MCF 10A (cell line): ENCODE data around the gene FZD2. TPM values are rescaled to one million over a fixed set of nuclear protein-coding genes. Genes with fewer than 3 reads are reported as not detected.

Experiments
- BruUV-seq: library from RNA; stranded (reverse); fragments of 400-500 nt; replicated peaks from 2 replicates; lab custom pipeline; 2021; lab: Mats Ljungman, UMichigan
- CTCF ChIA-PET: fragments of 300-600 bp; sonication (Branson Sonifier 250); formaldehyde crosslinking; extraction: SDS; loops from one replicate; lab custom pipeline; 2021; ENCODE audit warnings: antibody characterized with exemption, inconsistent platforms; lab: Yijun Ruan, JAX
- POLR2A ChIA-PET: fragments of 300-600, 350-650 bp; sonication (Branson Sonifier 250); formaldehyde crosslinking; extraction: SDS; loops from one replicate; lab custom pipeline; 2020; ENCODE audit warnings: antibody characterized with exemption, inconsistent platforms; lab: Yijun Ruan, JAX
- DNase-seq: peaks from one replicate; pipeline ENCODE4 v3.0.0-alpha.2; 2018; ENCODE audit not compliant: unreplicated experiment
- H3K27ac Mint-ChIP-seq: one replicate; pipeline ENCODE4 v1.8.0; 2022; ENCODE audit warnings: mild to moderate bottlenecking, low read depth, mixed read lengths; ENCODE audit not compliant: unreplicated experiment
- H3K27me3 Mint-ChIP-seq: one replicate; pipeline ENCODE4 v1.8.0; 2022; ENCODE audit warnings: mixed read lengths; ENCODE audit not compliant: insufficient read depth, unreplicated experiment
- H3K36me3 Mint-ChIP-seq: one replicate; pipeline ENCODE4 v1.8.0; 2022; ENCODE audit warnings: mild to moderate bottlenecking, moderate library complexity, mixed read lengths; ENCODE audit not compliant: insufficient read depth, unreplicated experiment
- H3K4me1 Mint-ChIP-seq: one replicate; pipeline ENCODE4 v1.8.0; 2022; ENCODE audit warnings: mixed read lengths; ENCODE audit not compliant: insufficient read depth, unreplicated experiment
- H3K4me3 Mint-ChIP-seq: one replicate; pipeline ENCODE4 v1.8.0; 2022; ENCODE audit warnings: mild to moderate bottlenecking, moderate library complexity, mixed read lengths; ENCODE audit not compliant: unreplicated experiment
- H3K9me3 Mint-ChIP-seq: one replicate; pipeline ENCODE4 v1.8.0; 2022; ENCODE audit warnings: mixed read lengths; ENCODE audit not compliant: unreplicated experiment
- intact Hi-C: fragments of 100-400 bp; cut with micrococcal nuclease; formaldehyde crosslinking; loops from 2 replicates; pipeline ENCODE4 v1.14.1; 2022
- total RNA-seq: library from RNA; stranded (reverse); gene quantifications from 2 replicates; pipeline ENCODE4 v1.2.3, GENCODE V29; 2022
- TF ChIP-seq, protein P1 (sequence below): fragments of 200-600 bp; IDR thresholded peaks from one replicate; pipeline ENCODE4 v1.8.0; 2022; ENCODE audit warnings: antibody characterized with exemption, mild to moderate bottlenecking; ENCODE audit not compliant: unreplicated experiment

FZD2 gene
- total RNA-seq, 1 experiment from 2014 or later: 6.8 TPM

DNA sequence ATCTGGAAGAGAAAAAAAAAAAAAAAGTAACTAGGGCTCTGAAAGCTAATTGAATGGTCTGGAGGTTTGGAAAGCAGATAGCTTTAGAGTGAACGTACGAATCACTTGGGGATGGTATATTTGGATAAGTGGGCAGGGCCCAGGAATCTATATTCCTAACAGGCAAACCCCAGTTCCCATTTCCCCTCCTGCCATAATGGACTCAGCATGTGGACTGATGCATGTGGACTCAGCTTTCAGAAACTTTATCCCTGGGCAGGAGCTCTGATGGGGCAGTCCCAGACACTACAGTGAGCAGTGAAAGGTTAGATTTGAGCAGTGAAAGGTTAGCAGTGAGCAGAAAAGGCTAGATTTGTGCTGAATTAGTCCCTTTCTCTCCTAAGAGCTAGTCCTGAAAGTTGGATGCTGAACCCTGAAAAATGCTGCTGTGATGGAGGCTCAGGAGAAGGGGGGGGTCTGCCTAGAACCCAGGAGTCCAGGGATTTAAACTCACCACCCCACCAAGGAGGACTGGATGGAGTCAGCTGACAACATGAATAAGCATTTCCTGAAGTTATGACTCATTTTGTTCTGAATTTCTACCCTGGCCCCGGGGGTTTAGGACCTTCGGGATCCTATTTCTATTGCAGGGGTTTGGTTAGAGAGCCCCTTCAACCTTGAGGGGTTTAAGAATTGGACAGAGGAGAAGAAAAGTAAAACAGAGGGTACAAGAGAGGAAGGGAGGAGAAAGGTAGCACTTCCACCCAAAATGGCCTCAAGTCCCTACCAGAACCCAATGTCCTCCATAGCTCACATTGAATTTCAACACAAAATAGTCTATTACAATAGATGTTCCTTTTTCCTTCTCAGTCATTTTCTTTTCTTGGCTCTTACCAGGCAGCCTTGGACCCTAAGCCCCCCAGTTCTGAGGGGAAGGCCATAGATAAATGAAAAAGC is 10.3 kb upstream of the FZD2 start:
- H3K27me3 Mint-ChIP-seq: no peaks in the 10 kb centered on the region
- peaks cover under 1% of the 10 kb centered on the region for H3K9me3 Mint-ChIP-seq
- no peak overlapping the region for H3K4me3 Mint-ChIP-seq
- intact Hi-C loops: no loop called here
- peak overlapping the region; percentile 97 for H3K27ac Mint-ChIP-seq
- BruUV-seq: TSS peak; percentile 59
- peak; percentile 67 for DNase-seq
- H3K4me1 Mint-ChIP-seq: peaks cover 53% of the 10 kb centered on the region
- TF ChIP-seq, protein P1, sequence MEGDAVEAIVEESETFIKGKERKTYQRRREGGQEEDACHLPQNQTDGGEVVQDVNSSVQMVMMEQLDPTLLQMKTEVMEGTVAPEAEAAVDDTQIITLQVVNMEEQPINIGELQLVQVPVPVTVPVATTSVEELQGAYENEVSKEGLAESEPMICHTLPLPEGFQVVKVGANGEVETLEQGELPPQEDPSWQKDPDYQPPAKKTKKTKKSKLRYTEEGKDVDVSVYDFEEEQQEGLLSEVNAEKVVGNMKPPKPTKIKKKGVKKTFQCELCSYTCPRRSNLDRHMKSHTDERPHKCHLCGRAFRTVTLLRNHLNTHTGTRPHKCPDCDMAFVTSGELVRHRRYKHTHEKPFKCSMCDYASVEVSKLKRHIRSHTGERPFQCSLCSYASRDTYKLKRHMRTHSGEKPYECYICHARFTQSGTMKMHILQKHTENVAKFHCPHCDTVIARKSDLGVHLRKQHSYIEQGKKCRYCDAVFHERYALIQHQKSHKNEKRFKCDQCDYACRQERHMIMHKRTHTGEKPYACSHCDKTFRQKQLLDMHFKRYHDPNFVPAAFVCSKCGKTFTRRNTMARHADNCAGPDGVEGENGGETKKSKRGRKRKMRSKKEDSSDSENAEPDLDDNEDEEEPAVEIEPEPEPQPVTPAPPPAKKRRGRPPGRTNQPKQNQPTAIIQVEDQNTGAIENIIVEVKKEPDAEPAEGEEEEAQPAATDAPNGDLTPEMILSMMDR: no peak
- CTCF ChIA-PET: interaction anchor here (0.6 to 6.1 kb wide), 3 partner anchors 13 to 684 kb away, joined by 3 to 52 read pairs (median 3); no protein-coding TSS in a partner anchor
- POLR2A ChIA-PET: interaction anchor here (0.7 to 4.4 kb wide), 4 partner anchors 8 to 143 kb away, joined by 3 to 25 read pairs (median 6); partner anchors contain the start of genes CCDC43 and FZD2
- H3K36me3 Mint-ChIP-seq: no peaks in the 10 kb centered on the region

DNA sequence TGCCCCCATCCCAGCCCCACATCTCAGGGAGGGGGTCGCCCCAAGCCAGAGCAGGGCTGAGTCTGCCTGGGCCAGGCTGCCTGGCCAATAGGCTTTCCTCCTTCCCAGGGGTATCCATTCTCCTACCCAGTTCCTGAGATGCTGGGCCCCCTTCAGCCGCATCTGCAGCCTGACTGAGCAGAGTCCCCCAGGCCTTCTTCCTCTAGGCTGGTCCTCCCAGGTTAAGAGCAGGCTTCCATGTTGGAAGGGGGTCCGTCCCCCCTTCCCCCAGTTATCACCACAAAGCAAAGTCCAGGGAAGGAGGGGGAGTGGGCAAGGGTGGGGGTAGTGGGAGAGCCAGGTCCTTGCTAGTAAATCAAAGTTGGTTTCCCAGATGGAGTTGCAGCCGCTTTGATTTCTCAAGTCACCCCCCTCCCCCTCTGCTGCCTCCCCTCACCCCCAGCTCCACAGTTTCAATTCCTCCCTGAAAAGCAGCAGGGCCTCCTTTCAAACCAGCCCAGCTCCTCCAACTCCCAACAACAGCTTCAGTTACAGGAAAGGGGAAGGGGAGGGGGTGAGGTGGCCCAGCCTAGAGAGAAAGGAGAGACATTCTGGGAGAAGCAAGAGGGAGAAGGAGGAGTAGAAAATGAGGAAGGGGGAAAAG is 9.5 kb upstream of the FZD2 start:
- Mint-ChIP-seq H3K4me1 (peaks cover 56% of the 10 kb centered on the region), H3K36me3 (no peaks in the 10 kb centered on the region), H3K4me3 (no peak overlapping the region), H3K27me3 (no peaks in the 10 kb centered on the region), H3K27ac (peak overlapping the region; percentile 97), H3K9me3 (peaks cover 7% of the 10 kb centered on the region)
- intact Hi-C loops: no loop called here
- POLR2A ChIA-PET: interaction anchor here (0.6 to 1.5 kb wide), 3 partner anchors 9 to 616 kb away, joined by 3 to 8 read pairs (median 3); partner anchors contain the start of genes CCDC43 and FZD2
- CTCF ChIA-PET: interaction anchor here (6.1 kb wide), 1 partner anchor 14 kb away, joined by 52 read pairs; no protein-coding TSS in a partner anchor
- no TSS peak for BruUV-seq
- TF ChIP-seq, protein P1: no peak
- no peak for DNase-seq

DNA sequence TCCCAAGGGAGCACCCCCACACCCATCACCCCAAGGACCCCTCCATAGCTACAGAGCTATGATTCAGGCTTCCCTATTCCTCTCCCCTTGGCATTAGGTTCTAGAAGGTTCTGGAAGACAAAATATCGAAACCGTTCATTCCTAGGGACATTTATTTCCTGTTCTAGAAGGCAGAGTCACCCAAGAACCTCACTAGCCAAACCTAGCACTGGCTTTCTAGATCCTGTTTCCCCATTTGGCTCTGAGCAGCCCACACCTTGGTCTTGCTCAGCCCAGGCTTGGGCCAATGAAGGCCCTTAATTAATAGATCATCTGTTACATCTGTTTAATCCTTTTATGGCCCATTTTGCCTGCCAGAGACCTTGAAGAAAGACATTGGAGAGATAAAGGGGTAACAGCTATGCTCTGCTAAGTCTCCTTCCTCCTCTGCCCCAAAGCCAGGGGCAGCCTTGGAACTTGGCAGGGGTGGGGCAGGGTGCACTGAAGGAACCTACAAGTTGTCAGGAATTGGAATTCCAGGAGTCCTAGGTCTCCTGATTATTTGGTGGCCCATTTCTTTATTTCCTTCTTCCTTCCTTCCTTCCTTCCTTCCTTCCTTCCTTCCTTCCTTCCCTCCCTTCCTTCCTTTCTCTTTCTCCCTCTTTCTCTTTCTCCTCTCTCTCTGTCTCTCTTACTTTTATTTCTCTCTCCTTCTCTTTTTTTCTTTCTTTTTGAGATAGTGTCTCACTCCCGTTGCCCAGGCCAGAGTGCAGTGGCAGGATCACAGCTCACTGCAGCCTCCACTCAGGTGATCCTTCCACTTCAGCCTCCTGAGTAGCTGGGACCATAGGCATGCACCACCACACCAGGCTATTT is 8.7 kb upstream of the FZD2 start:
- H3K4me1 Mint-ChIP-seq: peaks cover 49% of the 10 kb centered on the region
- DNase-seq: no peak
- TF ChIP-seq, protein P1: no peak
- CTCF ChIA-PET: no interaction called here
- POLR2A ChIA-PET: interaction anchor here (1.5 kb wide), 1 partner anchor 8 kb away, joined by 8 read pairs; the partner anchor contains the start of gene FZD2
- H3K9me3 Mint-ChIP-seq: peaks cover 7% of the 10 kb centered on the region
- H3K4me3 Mint-ChIP-seq: no peak overlapping the region
- intact Hi-C loops: no loop called here
- H3K36me3 Mint-ChIP-seq: no peaks in the 10 kb centered on the region
- H3K27me3 Mint-ChIP-seq: no peaks in the 10 kb centered on the region
- no TSS peak for BruUV-seq
- peak overlapping the region; percentile 97 for H3K27ac Mint-ChIP-seq
